GM18517 (cell line): Measurements from ENCODE around the gene RDM1.

Source experiments
- ATAC-seq: cut with Tn5 transposase; IDR thresholded peaks from one replicate; pipeline ENCODE4 v1.9.1; 2021; ENCODE audit warnings: mild to moderate bottlenecking, moderate library complexity; ENCODE audit not compliant: unreplicated experiment

The RDM1 gene

DNA sequence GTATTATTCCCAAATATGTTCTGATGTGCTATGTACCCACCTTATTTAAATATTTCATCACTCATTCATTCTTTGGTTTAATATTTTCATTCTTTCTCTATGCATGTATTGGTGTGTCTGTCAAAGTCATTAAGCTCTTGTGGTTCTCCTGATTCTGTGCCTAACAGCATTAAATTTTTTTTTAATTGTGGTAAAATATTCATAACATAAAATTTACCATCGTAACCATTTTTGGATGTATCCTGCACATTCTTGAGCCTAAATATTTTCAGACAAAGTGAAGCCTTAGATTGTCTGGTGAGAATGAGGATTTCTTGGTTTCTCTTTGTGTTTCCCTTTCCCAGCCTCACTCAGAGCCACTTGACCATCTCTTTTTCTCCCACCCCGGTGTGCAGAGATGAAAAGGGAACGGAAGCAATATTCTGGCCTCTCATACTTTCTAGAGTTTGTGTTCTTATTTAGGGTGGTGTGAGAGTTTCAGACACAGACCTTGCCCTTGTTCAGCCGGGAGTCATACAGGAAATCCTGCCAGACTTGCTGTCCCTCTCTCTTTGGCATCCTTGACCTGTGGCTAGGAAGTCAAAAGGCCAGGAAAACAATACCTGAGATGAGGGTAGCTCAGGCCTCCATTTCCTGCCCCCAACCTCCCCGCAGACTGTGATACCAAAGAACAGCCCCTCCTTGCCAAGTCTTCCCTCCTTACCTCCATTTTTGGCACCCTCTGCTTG is 55.3 kb downstream of the RDM1 start:
- ATAC-seq: no peak

DNA sequence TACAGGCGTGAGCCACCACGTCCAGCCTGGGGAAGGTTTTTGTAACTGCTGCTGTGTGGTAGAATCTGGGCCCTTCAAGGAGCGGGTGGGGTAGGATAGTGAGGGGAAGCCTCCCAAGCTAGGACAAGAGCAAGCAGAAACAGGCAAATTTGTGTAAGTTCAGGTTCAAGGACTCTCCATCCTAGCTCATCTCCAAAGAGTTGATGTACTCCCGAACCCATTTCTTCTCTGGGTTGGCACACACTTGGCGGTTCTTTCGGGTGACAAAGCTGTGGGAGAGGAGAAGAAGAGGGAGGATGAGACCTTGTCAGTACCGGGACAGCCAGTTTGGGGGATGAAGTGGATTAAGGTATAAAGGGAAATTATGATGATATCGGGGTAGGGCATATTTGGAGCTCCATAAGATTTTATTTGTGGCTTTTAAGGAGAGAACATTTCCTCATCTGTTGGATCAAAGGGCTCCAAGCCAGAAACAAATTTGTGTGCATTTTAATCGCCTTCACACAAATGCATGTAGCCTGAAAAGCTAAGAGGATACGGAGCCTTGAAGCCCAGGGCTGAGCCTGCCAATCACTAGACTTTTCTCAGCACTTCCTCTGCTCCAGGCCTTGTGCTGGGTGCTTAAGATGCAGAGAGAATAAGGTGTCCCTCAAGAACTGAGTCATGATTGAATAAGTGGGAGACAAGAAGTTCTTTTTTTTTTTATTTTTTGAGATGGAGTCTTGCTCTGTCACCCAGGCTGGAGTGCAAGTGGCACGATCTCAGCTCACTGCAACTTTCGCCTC is 58.2 kb downstream of the RDM1 start:
- ATAC-seq: no peak

DNA sequence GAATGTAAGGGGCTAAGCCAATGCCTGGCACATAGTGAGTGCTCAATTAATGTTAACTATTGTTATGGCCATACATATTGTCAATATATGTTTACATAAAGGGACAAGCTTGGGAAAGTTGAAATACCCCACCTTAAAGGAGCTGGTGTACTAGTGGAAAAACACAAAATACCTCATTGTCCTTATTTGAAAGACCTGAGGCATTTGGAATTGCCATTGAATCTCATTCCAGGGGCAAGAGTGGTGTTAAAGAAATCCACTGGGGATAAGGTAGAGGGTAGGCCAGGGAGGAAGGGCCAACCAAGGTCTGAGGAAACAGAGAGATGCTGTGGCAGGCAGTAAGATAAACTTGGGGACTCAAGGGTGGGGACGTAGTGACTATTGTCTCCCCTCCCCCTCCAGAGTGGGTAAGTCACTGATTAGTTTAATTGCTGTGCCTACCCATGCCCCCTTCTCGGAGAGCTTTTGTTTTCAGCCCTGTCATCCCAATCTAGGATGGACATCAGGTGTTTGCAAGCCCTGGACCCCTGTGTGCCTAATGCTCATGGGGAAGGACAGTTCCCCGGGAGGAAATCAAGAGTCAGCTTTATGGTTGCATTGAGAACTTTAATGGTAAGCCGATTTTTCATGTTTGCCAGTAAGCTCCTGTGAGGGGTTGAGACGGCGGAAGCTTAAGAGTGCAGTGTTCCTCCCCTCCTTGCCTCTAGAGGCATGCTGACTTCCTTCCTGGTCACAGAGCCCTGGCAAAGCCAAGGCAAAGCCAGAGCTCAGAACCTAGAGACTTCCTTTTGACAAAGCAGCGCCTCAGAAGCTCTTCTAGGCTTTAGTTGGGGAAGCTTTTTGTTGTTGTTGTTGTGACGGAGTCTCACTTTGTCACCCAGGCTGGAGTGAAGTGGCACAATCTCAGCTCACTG is 59.4 kb downstream of the RDM1 start:
- no peak for ATAC-seq

DNA sequence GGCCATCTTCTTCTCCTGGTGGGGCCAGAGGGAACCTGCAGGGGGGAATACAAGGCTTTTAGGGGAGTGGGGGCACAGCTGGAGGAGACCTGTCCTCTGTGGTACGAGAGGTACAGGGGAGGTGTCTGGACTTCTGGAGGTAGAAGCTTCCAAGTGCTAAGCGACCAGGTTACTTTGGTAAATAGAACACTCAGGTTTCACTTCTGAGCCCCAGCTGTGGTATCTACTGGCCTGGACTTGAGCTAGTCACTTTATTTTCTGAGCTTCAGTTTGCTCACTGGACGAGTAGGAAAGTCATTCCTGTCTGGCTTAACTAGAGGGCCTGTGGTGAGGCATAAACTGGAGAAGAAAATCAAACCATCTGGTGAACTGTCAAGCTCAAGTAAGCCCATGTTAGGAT is 61.8 kb downstream of the RDM1 start, which contains the start of gene HEATR9:
HEATR9 (minus strand) TSS at position 155 of the 400 bp plus-strand sequence; CDS start at position 6, 149 bp downstream.
- ATAC-seq: no peak
